Thyroid gland (tissue), 4 donors: ENCODE results near the gene EML2.

ENCODE experiments used
- CTCF ChIP-seq, 6 experiments: fragments of 200-600 bp in 3 of 6; fragments of 450-650 bp in 3 of 6; sonication (generic) in 3 of 6; IDR thresholded peaks; one replicate each; pipeline ENCODE4 v1.5.1; 2016 to 2019; ENCODE audit warnings: antibody characterized with exemption in 6 of 6, mild to moderate bottlenecking in 2 of 6, inconsistent platforms in 1 of 6, moderate library complexity in 1 of 6
- POLR2A ChIP-seq, 2 donors: fragments of 450-650 bp; IDR thresholded peaks; one replicate each; pipeline ENCODE4 v1.6.1; 2017; ENCODE audit warnings: antibody characterized with exemption in 2 of 2, mild to moderate bottlenecking in 2 of 2, moderate library complexity in 1 of 2

- peak; percentile 95 to 99 (median 97) for TF ChIP-seq CTCF (IDR thresholded peaks at IDR 0.05)
- no peak for TF ChIP-seq POLR2A (IDR thresholded peaks at IDR 0.05)
Measured at GRCh38 chr19:45643024-45643926, 4.1 kb upstream of the EML2 start.
